Left renal cortex interstitium (tissue), 4 donors: ENCODE data around the gene NEDD8. TPM values are rescaled to one million over a fixed set of nuclear protein-coding genes. Genes with fewer than 3 reads are reported as not detected.

ENCODE experiments used
- DNase-seq, 4 donors: peaks; one replicate each; pipeline ENCODE4 v3.0.0-alpha.2; 2013; ENCODE audit warnings: low read depth in 4 of 4, low spot score in 2 of 4, missing footprints in 1 of 4
- polyA plus RNA-seq, 4 donors: library from polyadenylated mRNA; unstranded; fragments of 120-200 nt; gene quantifications; one replicate each; pipeline ENCODE4 v1.2.1, GENCODE V29; 2013; ENCODE audit not compliant: insufficient read length in 4 of 4

The NEDD8 gene
- polyA plus RNA-seq, result 100 to 1,000 TPM; 206 to 248 (median 222) TPM

DNA sequence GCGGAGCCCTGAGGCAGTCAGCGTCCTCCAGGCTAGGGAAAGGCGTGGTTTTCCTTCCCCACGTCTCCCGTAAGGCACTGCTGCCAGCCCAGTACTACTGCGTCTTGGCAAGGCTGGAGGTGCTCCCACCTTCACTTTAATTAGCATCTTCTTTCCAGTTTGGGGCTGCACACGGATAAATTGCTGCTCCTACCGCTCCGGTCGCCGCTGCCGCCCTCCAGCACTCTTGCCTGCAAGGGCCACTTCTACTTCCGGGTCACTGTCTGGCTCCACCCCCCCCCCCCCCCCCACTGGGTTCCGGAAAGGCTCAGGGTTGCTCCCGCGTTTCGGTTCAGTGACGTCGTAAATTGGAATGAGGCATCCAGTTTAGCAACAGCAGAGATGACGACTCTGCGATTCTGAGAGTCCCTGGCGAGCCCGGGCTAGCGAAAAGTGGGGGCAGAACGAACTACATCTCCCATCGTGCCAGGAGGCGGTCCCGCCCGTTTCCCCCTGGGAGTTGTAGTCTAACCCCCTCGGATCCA, at the start of gene NEDD8:
Gene NEDD8 (minus strand): TSS at position 247 of the 524 bp plus-strand sequence. CDS start 100 bp downstream, at position 147.
- peak; percentile 79 to 90 (median 84) for DNase-seq

DNA sequence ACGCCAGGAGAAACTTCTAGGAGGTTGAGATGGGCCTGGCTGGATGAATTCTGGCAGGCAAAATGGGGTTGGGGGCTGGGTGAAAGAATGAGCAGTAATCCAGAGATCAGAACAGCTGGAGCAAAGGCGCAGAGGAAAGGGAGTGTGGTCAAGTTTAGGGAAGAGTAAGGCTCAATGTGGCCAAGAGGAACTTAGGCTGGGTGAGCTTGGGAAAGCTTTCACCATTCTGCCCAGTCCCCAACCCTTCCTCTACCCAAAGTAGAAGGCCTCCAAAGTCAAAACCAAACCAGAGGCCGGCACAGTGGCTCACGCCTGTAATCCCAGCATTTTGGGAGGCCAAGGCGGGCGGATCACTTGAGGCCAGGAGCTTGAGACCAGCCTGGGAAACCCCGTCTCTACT, 49.5 kb upstream of the NEDD8 start:
- no peak for DNase-seq

GRCh38 chr14:24280797-24281460, 48.8 kb upstream of the NEDD8 start:
- DNase-seq, result no peak

- DNase-seq, result no peak
These were observed 47.4 kb upstream of the NEDD8 start for GRCh38 chr14:24279301-24280186.

DNA sequence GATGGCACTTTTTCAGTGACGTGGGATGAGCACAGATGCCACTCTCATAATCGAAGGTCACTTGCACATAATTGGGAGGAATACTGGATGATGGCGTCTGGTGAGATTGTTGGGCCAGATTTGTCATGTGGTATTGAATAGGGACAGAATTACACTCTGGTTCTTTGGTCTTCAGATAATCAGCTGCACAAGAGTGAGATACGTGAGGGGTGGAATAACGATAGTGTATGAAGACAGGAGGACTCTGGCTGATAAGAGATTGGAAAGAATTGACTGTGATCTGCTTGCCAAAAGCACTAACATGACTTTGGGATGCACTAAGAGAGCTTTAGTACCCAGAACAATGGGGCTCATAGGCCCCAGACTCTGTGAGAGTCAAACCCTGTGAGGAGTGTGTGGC, 46.3 kb upstream of the NEDD8 start:
- DNase-seq, result no peak

- no peak for DNase-seq
These were observed 45.6 kb upstream of the NEDD8 start for GRCh38 chr14:24277606-24278321.

GRCh38 chr14:24277071-24277470, 44.9 kb upstream of the NEDD8 start:
- no peak for DNase-seq

DNA sequence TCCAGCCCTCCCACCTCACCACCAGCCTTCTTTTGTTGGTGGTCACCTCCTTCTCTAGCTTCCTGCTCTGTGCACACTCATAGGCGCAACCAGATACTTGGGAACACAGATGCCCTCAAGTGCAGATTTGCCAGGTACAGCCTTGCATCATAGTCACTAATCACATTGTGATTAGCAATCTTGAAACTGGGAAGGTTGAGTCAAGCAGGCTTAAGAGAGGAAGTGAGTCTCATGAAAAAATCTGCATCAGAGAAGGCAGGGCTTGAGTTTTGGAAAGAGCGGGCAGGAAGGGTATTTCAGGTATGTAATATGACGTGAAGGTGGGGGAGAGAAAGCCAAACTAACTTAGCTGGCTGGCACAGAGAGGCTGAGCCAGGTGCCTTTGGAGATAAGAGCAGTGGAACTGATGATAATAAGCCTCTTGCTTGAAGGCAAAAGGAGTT, 42.0 kb upstream of the NEDD8 start:
- DNase-seq, result no peak

DNA sequence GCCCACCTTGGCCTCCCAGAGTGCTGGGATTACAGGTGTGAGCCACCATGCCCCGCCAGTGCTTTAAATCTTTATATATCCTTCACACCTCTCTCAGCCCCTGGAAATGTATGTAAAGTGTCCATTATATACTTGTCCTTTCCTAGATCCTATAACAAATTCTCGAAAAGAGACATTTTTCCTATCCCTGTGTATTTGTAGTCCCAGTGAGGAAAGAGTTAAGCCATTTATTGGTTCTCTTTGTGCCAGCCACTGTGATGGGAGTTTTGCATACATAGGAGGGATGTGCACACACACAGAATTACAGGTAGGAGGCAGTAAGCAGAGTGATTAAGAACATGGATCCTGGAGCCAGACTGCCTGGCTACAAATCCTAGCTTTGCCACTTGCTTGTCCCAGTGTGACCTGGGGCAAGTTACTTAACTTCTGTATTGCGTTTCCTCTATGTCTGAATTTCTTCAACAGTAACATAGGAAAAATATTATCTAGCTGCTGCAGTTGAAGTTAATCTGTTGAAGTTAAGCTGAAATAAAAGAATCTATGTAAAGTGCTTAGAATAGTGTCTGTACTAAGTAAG, 41.3 kb upstream of the NEDD8 start:
- no peak for DNase-seq

- no peak for DNase-seq
These were observed 40.3 kb upstream of the NEDD8 start for GRCh38 chr14:24272467-24272866.

- no peak for DNase-seq
These were observed 39.7 kb upstream of the NEDD8 start for GRCh38 chr14:24271834-24272263.

GRCh38 chr14:24271134-24271833, 39.1 kb upstream of the NEDD8 start, which contains the start of gene RABGGTA:
Gene RABGGTA, minus strand, starts transcription at chr14:24271597. Its CDS starts 482 bp downstream, at chr14:24271115.
- DNase-seq, result peak; percentile 63 to 83 (median 77)

DNA sequence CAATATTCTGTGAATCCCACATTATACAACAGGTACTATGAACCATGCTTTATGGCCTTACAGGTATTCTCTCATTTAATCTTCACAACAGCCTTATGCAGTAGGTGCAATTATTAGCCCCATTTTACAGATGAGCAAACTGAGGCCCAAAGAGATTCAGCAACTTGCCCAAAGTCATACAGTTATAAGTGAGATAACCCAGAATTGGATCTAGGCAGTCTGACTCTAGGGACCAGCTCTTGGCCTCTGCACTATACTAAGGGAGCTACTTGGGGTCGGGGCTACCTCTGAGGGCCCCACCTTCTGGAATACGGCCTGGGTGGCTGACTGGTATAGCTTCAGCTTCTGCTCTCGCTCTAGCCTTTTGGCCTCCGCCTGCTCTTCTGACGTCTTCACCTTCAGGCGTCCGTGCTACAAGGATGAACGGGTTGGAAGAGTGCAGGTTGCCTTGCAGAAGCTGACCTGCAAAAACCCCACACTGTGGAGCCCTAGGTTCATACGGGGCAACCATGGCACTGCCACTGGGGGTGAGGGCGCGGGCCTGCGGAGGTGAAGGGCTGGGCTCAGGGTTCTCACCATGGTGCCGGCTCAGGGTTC, 38.5 kb upstream of the NEDD8 start:
- no peak for DNase-seq

- DNase-seq, result no peak
These were observed 37.9 kb upstream of the NEDD8 start for GRCh38 chr14:24269910-24270536.

DNA sequence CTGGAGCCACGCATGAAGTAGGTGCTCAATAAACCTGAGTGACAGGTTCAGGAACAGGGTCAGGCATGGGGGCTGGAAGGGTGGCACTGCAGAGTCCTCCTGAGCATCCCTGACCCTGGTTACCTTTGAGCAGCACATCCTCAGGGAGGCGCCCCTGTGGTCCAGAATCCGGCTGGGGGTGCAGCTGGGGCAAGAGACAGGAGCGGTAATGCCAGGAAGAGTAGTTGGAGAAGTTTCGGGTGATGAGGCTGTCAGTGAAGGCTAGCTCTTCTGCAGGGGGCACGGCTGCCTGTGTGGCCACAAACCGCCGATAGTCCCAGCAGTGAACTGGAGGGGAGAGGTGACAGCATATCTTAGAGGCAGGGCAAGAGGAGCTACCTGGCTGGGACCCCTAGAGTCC, 37.2 kb upstream of the NEDD8 start:
- no peak for DNase-seq

GRCh38 chr14:24268225-24268624, 36.1 kb upstream of the NEDD8 start:
- no peak for DNase-seq

GRCh38 chr14:24267516-24267915, 35.3 kb upstream of the NEDD8 start:
- DNase-seq, result no peak

- no peak for DNase-seq
These were observed 34.4 kb upstream of the NEDD8 start for GRCh38 chr14:24266344-24267244.
